AML-193 (cell line): ENCODE data around the gene MUL1.

Experiments used
- DNase-seq, 2 experiments: peaks; one replicate each; lab custom pipeline; 2025; lab: John Stamatoyannopoulos, UW

The MUL1 gene

GRCh38 chr1:20470194-20470593, 37.8 kb downstream of the MUL1 start:
- DNase-seq = no peak

- no peak for DNase-seq
Observed at GRCh38 chr1:20469406-20470076, 38.4 kb downstream of the MUL1 start.

GRCh38 chr1:20466273-20466672, 41.7 kb downstream of the MUL1 start:
- no peak for DNase-seq

- no peak for DNase-seq
Observed at GRCh38 chr1:20465187-20465586, 42.8 kb downstream of the MUL1 start.

GRCh38 chr1:20463502-20463901, 44.4 kb downstream of the MUL1 start:
- no peak for DNase-seq

GRCh38 chr1:20462397-20462796, 45.6 kb downstream of the MUL1 start:
- DNase-seq = no peak

- DNase-seq = no peak
Observed at GRCh38 chr1:20458717-20459116, 49.2 kb downstream of the MUL1 start.

GRCh38 chr1:20454004-20454403, 53.9 kb downstream of the MUL1 start:
- DNase-seq = no peak

- DNase-seq = no peak
Observed at GRCh38 chr1:20449735-20450311, 58.1 kb downstream of the MUL1 start.
